Liver (tissue), 9 donors: ENCODE results near the gene AFAP1. TPM values are rescaled to one million over a fixed set of nuclear protein-coding genes. Genes with fewer than 3 reads are reported as not detected.

ENCODE experiments used
- DNase-seq: peaks from one replicate; pipeline ENCODE4 v3.0.0-alpha.2; 2017; ENCODE audit warnings: low spot score
- H3K27ac ChIP-seq, 2 donors: one replicate each; pipeline ENCODE4 v1.7.0; 2013; ENCODE audit warnings: inconsistent platforms in 2 of 2, low read length in 2 of 2, control low read depth in 1 of 2, low read depth in 1 of 2, mild to moderate bottlenecking in 1 of 2
- H3K27me3 ChIP-seq, 4 donors: one replicate each; pipeline versions ENCODE4 v1.6.1 to v1.7.0; 2013; ENCODE audit warnings: low read length in 3 of 4, inconsistent platforms in 1 of 4, mild to moderate bottlenecking in 1 of 4, moderate library complexity in 1 of 4; ENCODE audit not compliant: control insufficient read depth in 4 of 4, insufficient read depth in 4 of 4
- H3K36me3 ChIP-seq, 4 donors: one replicate each; pipeline versions ENCODE4 v1.6.1 to v1.7.0; 2013; ENCODE audit warnings: low read length in 3 of 4, mild to moderate bottlenecking in 3 of 4, low read depth in 1 of 4, moderate library complexity in 1 of 4; ENCODE audit not compliant: control insufficient read depth in 4 of 4, insufficient read depth in 3 of 4
- H3K4me1 ChIP-seq, 4 donors: one replicate each; pipeline versions ENCODE4 v1.6.1 to v1.7.0; 2013; ENCODE audit warnings: low read length in 3 of 4, mild to moderate bottlenecking in 3 of 4, moderate library complexity in 1 of 4; ENCODE audit not compliant: control insufficient read depth in 4 of 4, insufficient read depth in 4 of 4
- H3K4me3 ChIP-seq, 3 donors: one replicate each; pipeline versions ENCODE4 v1.6.1 to v1.7.0; 2013; ENCODE audit warnings: low read length in 3 of 3, control low read depth in 1 of 3, low read depth in 1 of 3, mild to moderate bottlenecking in 1 of 3
- H3K9ac ChIP-seq, 2 donors: one replicate each; pipeline ENCODE4 v1.7.0; 2013; ENCODE audit warnings: low read length in 2 of 2, mild to moderate bottlenecking in 2 of 2, moderate library complexity in 2 of 2, control low read depth in 1 of 2, low read depth in 1 of 2
- H3K9me3 ChIP-seq, 4 donors: one replicate each; pipeline versions ENCODE4 v1.6.1 to v1.7.0; 2013; ENCODE audit warnings: low read length in 3 of 4; ENCODE audit not compliant: control insufficient read depth in 4 of 4
- EGR1 ChIP-seq, 2 donors: IDR thresholded peaks; 2 replicates each; pipeline ENCODE4 v1.6.1; 2016 to 2018; ENCODE audit warnings: antibody characterized with exemption in 2 of 2, low read depth in 2 of 2
- FOXA1 ChIP-seq: IDR thresholded peaks from 2 replicates; pipeline ENCODE4 v1.6.1; 2016; ENCODE audit warnings: antibody characterized with exemption
- FOXA2 ChIP-seq: IDR thresholded peaks from 2 replicates; pipeline ENCODE4 v1.6.1; 2016; ENCODE audit warnings: antibody characterized with exemption
- HNF4G ChIP-seq: IDR thresholded peaks from 2 replicates; pipeline ENCODE4 v1.6.1; 2016; ENCODE audit warnings: antibody characterized with exemption
- JUND ChIP-seq, 2 donors: IDR thresholded peaks; 2 replicates each; pipeline ENCODE4 v1.6.1; 2016; ENCODE audit warnings: antibody characterized with exemption in 2 of 2
- RAD21 ChIP-seq, 2 donors: IDR thresholded peaks; 2 replicates each; pipeline ENCODE4 v1.6.1; 2016; ENCODE audit warnings: antibody characterized with exemption in 2 of 2, mild to moderate bottlenecking in 2 of 2
- RXRA ChIP-seq, 2 donors: IDR thresholded peaks; 2 replicates each; pipeline ENCODE4 v1.6.1; 2017 to 2018; ENCODE audit warnings: antibody characterized with exemption in 2 of 2, mild to moderate bottlenecking in 1 of 2
- TAF1 ChIP-seq: conservative IDR thresholded peaks from 2 replicates; pipeline ENCODE4 v1.6.1; 2016; ENCODE audit warnings: antibody characterized with exemption, mild to moderate bottlenecking
- YY1 ChIP-seq: IDR thresholded peaks from 2 replicates; pipeline ENCODE4 v1.6.1; 2016; ENCODE audit warnings: antibody characterized with exemption, mild to moderate bottlenecking
- WGBS: extraction: QIAGEN DNeasy Blood & Tissue Kit; methylation state at CpG from one replicate; pipeline ENCODE4 v1.1.7; 2013; 5-methylcytosine and 5-hydroxymethylcytosine counted together
- polyA plus RNA-seq, 2 donors: library from polyadenylated mRNA; stranded (reverse) in 1 of 2; unstranded in 1 of 2; fragments of 200-250 nt in 1 of 2; fragments of >200 nt in 1 of 2; fragmentation: Nextera tagmentation in 1 of 2; extraction: Ambion mirVana in 1 of 2; gene quantifications; one replicate each; pipeline versions ENCODE4 v1.2.1 to v1.2.3, GENCODE V29; 2013 to 2015
- total RNA-seq, 2 donors: library from RNA; depleted of rRNA; stranded (reverse); fragments of >200 nt; gene quantifications; one replicate each; pipeline ENCODE4 v1.2.3, GENCODE V29; 2014
- TF ChIP-seq, protein P1 (sequence below): IDR thresholded peaks from 2 replicates; pipeline ENCODE4 v1.6.1; 2016; ENCODE audit warnings: antibody characterized with exemption, mild to moderate bottlenecking
- TF ChIP-seq, protein P2 (sequence below): IDR thresholded peaks from 2 replicates; pipeline ENCODE4 v1.6.1; 2016; ENCODE audit warnings: antibody characterized with exemption
- donor health status: healthy.
- donor health status: healthy.
- donor health status: healthy.
- donor health status: healthy.
- donor health status: healthy.

The AFAP1 gene
- total and polyA plus RNA-seq, 4 donors = 0.40 to 3.2 (median 1.6) TPM

DNA sequence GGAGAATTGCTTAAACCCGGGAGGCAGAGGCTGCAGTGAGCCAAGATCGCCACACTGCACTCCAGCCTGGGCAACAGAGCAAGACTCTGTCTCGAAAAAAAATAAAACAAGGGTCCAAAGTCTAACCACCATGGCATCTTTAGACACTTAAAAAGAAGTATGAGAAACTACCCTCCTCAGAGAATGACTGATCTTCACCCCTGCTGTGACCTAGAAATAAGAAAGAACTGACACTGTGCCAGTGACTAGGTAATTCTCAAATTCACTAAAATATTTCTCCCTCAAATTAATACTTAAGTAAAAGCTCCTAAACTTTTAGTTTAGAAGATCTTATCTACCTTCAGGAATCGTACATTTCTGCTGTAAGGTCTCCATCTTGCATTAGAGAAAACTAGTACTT is 80.3 kb downstream of the AFAP1 start:
- Histone ChIP-seq H3K27me3 (no peaks in the 10 kb centered on the region), H3K36me3 (no peaks in the 10 kb centered on the region), H3K9ac (no peak overlapping the region), H3K9me3 (no peaks in the 10 kb centered on the region), H3K4me1 (no peaks in the 10 kb centered on the region), H3K27ac (no peak overlapping the region), H3K4me3 (no peak overlapping the region)
- DNase-seq = no peak
- 77% methylated on average over 4 of the region's 4 CpGs for WGBS
- no peak for TF ChIP-seq FOXA2
- TF ChIP-seq EGR1 (IDR thresholded peaks at IDR 0.05; ENCODE audit: low read depth in 2 of 2) = no peak
- no peak for TF ChIP-seq TAF1
- TF ChIP-seq FOXA1 = no peak
- no peak for TF ChIP-seq RAD21 (IDR thresholded peaks at IDR 0.05)
- TF ChIP-seq YY1 = no peak
- TF ChIP-seq, protein P1, sequence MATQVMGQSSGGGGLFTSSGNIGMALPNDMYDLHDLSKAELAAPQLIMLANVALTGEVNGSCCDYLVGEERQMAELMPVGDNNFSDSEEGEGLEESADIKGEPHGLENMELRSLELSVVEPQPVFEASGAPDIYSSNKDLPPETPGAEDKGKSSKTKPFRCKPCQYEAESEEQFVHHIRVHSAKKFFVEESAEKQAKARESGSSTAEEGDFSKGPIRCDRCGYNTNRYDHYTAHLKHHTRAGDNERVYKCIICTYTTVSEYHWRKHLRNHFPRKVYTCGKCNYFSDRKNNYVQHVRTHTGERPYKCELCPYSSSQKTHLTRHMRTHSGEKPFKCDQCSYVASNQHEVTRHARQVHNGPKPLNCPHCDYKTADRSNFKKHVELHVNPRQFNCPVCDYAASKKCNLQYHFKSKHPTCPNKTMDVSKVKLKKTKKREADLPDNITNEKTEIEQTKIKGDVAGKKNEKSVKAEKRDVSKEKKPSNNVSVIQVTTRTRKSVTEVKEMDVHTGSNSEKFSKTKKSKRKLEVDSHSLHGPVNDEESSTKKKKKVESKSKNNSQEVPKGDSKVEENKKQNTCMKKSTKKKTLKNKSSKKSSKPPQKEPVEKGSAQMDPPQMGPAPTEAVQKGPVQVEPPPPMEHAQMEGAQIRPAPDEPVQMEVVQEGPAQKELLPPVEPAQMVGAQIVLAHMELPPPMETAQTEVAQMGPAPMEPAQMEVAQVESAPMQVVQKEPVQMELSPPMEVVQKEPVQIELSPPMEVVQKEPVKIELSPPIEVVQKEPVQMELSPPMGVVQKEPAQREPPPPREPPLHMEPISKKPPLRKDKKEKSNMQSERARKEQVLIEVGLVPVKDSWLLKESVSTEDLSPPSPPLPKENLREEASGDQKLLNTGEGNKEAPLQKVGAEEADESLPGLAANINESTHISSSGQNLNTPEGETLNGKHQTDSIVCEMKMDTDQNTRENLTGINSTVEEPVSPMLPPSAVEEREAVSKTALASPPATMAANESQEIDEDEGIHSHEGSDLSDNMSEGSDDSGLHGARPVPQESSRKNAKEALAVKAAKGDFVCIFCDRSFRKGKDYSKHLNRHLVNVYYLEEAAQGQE = no peak

GRCh38 chr4:7858498-7858897 is 81.2 kb downstream of the AFAP1 start:
- TF ChIP-seq HNF4G (no peak), EGR1 (IDR thresholded peaks at IDR 0.05; ENCODE audit: low read depth in 2 of 2) (no peak), RXRA (IDR thresholded peaks at IDR 0.05) (no peak), RAD21 (IDR thresholded peaks at IDR 0.05) (no peak), JUND (IDR thresholded peaks at IDR 0.05) (no peak)
- TF ChIP-seq, protein P2, sequence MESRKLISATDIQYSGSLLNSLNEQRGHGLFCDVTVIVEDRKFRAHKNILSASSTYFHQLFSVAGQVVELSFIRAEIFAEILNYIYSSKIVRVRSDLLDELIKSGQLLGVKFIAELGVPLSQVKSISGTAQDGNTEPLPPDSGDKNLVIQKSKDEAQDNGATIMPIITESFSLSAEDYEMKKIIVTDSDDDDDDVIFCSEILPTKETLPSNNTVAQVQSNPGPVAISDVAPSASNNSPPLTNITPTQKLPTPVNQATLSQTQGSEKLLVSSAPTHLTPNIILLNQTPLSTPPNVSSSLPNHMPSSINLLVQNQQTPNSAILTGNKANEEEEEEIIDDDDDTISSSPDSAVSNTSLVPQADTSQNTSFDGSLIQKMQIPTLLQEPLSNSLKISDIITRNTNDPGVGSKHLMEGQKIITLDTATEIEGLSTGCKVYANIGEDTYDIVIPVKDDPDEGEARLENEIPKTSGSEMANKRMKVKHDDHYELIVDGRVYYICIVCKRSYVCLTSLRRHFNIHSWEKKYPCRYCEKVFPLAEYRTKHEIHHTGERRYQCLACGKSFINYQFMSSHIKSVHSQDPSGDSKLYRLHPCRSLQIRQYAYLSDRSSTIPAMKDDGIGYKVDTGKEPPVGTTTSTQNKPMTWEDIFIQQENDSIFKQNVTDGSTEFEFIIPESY = no peak
- TF ChIP-seq, protein P1 = no peak
- Histone ChIP-seq H3K27me3 (no peaks in the 10 kb centered on the region), H3K36me3 (no peaks in the 10 kb centered on the region), H3K27ac (no peak overlapping the region), H3K4me3 (no peak overlapping the region), H3K4me1 (no peaks in the 10 kb centered on the region), H3K9me3 (no peaks in the 10 kb centered on the region), H3K9ac (no peak overlapping the region)
- no peak for DNase-seq
- WGBS = 79% methylated on average over 5 of the region's 5 CpGs
